ENCODE data around the gene COASY.

COASY gene

DNA sequence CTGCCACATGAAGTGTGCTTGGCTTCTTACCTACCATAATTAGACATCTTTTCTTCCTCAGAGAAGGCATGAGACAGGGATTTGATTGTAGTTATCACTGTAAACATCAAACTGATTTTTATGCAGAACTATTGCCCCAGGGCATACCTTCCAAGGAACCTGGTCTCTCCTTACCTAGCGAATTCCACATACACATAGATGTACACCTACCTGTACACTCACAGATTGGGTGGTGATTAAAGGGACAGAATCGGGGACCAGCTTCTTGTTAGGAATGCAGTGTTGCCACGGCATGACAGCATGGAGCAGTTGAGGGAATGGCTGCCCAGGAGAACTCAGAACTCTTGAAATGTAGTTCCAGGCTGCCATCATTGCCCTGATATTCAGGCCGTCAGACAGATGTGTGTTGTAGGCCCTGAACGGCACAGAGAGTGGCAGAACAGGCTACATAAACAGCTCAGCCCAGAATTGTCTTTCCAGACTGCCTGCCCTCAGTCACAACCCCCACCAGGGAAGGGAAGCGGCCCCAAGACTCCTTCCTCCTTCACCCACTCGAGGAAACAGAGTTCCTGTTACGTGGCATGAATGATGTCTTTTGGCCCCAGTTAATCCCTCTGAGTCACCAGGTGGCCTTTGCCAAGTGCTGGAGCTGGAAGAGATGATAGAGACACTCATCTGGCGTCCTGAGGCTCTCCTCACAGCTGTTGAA is 43.7 kb upstream of the COASY start:
- Histone ChIP-seq H3K4me2 (ENCODE audit: low read depth, low read length, poor library complexity, severe bottlenecking) (no peak overlapping the region), H3K27ac (ENCODE audit: low read depth, low read length) (no peak overlapping the region), H3K9ac (ENCODE audit: low read length) (no peak overlapping the region)

DNA sequence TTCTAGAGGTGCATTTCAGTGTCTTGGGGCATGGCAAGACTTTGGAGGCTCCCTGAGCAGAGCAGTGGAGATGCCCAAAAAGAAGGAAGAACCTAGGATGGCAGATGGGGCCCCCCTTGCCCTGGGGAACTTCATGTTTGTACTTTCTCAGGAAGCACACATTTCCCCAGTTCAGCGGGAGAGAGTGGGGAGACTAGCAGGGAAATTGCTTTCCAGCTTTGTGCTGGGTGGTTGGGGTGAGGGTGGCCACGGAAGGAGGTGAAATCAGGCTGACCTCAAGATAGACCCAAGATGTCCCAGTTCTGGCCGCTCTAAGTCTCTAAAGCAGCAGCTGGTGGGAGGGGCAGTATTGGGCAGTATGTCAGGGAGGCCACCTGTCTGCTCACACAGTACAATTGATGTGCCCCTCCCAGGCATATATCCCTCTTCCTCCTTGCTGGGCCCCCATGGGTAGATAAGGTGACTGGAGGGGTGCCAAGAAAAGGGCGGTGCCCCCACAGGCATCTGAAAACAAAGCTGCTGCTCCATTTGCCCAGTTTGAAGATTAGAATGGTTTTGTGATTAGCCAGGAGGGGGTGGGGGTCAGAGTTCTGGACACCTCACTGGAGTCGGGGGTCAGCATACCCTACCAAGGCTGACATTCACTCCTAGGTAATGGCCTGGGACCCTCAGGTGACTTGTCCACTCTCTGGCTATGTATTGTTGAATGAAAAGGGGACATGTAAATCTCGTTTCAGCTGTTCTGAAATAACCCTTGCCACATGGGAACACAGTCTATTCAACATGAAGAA is 43.0 kb upstream of the COASY start:
- Histone ChIP-seq H3K9me2 (replicated peaks; ENCODE audit: insufficient read depth, low read length) (no peaks in the 10 kb centered on the region), H3K79me2 (ENCODE audit: insufficient read depth, low read length) (no peaks in the 10 kb centered on the region), H4K20me1 (ENCODE audit: low read depth, low read length) (no peaks in the 10 kb centered on the region), H3K4me3 (ENCODE audit: insufficient read depth, low read length, poor library complexity, severe bottlenecking) (no peak overlapping the region), H3K27me3 (ENCODE audit: low read length) (no peaks in the 10 kb centered on the region), H2AFZ (ENCODE audit: low read depth, low read length, severe bottlenecking) (no peak overlapping the region), H3K27ac (ENCODE audit: low read depth, low read length) (no peak overlapping the region), H3K9me3 (ENCODE audit: insufficient read depth, low read length) (no peaks in the 10 kb centered on the region), H3K36me3 (ENCODE audit: low read length) (no peaks in the 10 kb centered on the region), H3K9ac (ENCODE audit: low read length) (no peak overlapping the region), H3K4me2 (ENCODE audit: low read depth, low read length, poor library complexity, severe bottlenecking) (no peak overlapping the region), H3F3A (ENCODE audit: insufficient read depth) (no peaks in the 10 kb centered on the region)
- TF ChIP-seq, protein P1, sequence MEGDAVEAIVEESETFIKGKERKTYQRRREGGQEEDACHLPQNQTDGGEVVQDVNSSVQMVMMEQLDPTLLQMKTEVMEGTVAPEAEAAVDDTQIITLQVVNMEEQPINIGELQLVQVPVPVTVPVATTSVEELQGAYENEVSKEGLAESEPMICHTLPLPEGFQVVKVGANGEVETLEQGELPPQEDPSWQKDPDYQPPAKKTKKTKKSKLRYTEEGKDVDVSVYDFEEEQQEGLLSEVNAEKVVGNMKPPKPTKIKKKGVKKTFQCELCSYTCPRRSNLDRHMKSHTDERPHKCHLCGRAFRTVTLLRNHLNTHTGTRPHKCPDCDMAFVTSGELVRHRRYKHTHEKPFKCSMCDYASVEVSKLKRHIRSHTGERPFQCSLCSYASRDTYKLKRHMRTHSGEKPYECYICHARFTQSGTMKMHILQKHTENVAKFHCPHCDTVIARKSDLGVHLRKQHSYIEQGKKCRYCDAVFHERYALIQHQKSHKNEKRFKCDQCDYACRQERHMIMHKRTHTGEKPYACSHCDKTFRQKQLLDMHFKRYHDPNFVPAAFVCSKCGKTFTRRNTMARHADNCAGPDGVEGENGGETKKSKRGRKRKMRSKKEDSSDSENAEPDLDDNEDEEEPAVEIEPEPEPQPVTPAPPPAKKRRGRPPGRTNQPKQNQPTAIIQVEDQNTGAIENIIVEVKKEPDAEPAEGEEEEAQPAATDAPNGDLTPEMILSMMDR (IDR thresholded peaks at IDR 0.05; ENCODE audit: insufficient read depth, low read length, poor library complexity, severe bottlenecking), result no peak
- no peak for TF ChIP-seq EZH2phosphoT487 (conservative IDR thresholded peaks at IDR 0.05; ENCODE audit: low read length)

More for the DNA sequence above, 43.7 kb upstream of the COASY start:
- Histone ChIP-seq H3K9me3 (ENCODE audit: insufficient read depth, low read length) (no peaks in the 10 kb centered on the region), H3K9me2 (replicated peaks; ENCODE audit: insufficient read depth, low read length) (no peaks in the 10 kb centered on the region), H3K4me3 (ENCODE audit: insufficient read depth, low read length, poor library complexity, severe bottlenecking) (no peak overlapping the region), H4K20me1 (ENCODE audit: low read depth, low read length) (no peaks in the 10 kb centered on the region), H3K36me3 (ENCODE audit: low read length) (no peaks in the 10 kb centered on the region), H2AFZ (ENCODE audit: low read depth, low read length, severe bottlenecking) (no peak overlapping the region), H3K27me3 (ENCODE audit: low read length) (no peaks in the 10 kb centered on the region), H3K79me2 (ENCODE audit: insufficient read depth, low read length) (no peaks in the 10 kb centered on the region), H3F3A (ENCODE audit: insufficient read depth) (no peaks in the 10 kb centered on the region)
- TF ChIP-seq, protein P1 (IDR thresholded peaks at IDR 0.05; ENCODE audit: insufficient read depth, low read length, poor library complexity, severe bottlenecking), result no peak
- TF ChIP-seq EZH2phosphoT487 (conservative IDR thresholded peaks at IDR 0.05; ENCODE audit: low read length), result no peak

DNA sequence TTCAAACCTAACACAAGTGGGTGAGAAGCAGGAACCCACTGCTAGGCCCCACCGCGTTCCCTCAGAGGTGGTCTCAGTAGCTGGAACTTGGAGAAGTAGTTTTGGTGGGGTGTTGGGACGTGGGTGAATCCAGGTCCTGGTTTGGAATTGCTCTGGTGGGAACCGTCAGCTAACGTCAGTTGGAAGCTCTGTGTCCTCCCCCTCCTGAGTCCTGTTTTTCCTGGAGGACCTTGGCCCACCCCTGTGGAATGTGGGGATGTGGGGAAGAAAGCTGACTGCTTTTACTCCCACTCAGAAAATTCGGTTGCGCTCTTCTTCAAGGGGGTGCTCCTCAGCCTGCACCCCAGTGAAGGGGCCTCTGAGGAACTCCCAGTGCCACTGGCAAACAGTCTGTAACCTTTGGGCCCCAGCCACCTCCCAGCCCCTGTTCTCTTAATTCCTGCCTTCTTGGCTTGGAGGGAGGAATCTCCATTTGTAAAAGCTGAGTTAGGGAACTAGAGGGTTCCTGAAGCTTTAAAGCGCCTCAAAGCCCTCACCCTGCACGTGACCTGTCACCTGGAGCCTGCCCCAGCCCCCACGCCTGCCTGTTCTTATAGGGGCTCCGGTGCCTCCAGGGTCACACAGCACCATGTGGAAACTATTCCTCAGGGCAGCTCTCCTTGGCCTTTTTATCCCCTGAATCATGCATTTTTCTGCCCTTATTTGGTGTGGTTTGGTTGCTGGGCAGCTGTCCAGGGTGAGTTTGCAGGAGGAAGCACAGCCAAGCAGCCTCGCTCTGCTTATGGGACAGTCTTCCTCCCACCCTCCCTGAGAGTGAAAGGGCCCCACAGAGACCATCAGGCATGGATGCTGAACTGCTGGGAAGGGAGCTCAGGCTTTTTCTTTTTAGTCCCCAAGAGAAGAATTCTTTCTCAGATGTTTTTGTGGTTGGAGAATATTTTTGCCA is 42.1 kb upstream of the COASY start:
- Histone ChIP-seq H2AFZ (ENCODE audit: low read depth, low read length, severe bottlenecking) (no peak overlapping the region), H3K4me2 (ENCODE audit: low read depth, low read length, poor library complexity, severe bottlenecking) (no peak overlapping the region), H3K9me3 (ENCODE audit: insufficient read depth, low read length) (no peaks in the 10 kb centered on the region), H3K27me3 (ENCODE audit: low read length) (no peaks in the 10 kb centered on the region), H3K4me3 (ENCODE audit: insufficient read depth, low read length, poor library complexity, severe bottlenecking) (no peak overlapping the region), H3K9ac (ENCODE audit: low read length) (no peak overlapping the region), H3K36me3 (ENCODE audit: low read length) (no peaks in the 10 kb centered on the region), H3K27ac (ENCODE audit: low read depth, low read length) (no peak overlapping the region), H3K79me2 (ENCODE audit: insufficient read depth, low read length) (no peaks in the 10 kb centered on the region), H4K20me1 (ENCODE audit: low read depth, low read length) (no peaks in the 10 kb centered on the region), H3F3A (ENCODE audit: insufficient read depth) (no peaks in the 10 kb centered on the region), H3K9me2 (replicated peaks; ENCODE audit: insufficient read depth, low read length) (no peaks in the 10 kb centered on the region)
- TF ChIP-seq, protein P1 (IDR thresholded peaks at IDR 0.05; ENCODE audit: insufficient read depth, low read length, poor library complexity, severe bottlenecking), result no peak
- TF ChIP-seq EZH2phosphoT487 (conservative IDR thresholded peaks at IDR 0.05; ENCODE audit: low read length), result no peak
